NK-92 (cell line): ENCODE measurements around the gene CLASP1.
"Not testable (repeated sequence)": the region's sequence is repeated elsewhere in the genome, so short reads cannot be mapped to it uniquely, and the experiment has no call there.

Source experiments
- DNase-seq: peaks from one replicate; lab custom pipeline; 2025; ENCODE audit not compliant: unreplicated experiment; lab: John Stamatoyannopoulos, UW

The CLASP1 gene

GRCh38 chr2:121334581-121335293 lies 314.5 kb downstream of the CLASP1 start:
- DNase-seq, result peak; percentile 4

GRCh38 chr2:121333834-121334558 lies 315.3 kb downstream of the CLASP1 start:
- no peak for DNase-seq

DNA sequence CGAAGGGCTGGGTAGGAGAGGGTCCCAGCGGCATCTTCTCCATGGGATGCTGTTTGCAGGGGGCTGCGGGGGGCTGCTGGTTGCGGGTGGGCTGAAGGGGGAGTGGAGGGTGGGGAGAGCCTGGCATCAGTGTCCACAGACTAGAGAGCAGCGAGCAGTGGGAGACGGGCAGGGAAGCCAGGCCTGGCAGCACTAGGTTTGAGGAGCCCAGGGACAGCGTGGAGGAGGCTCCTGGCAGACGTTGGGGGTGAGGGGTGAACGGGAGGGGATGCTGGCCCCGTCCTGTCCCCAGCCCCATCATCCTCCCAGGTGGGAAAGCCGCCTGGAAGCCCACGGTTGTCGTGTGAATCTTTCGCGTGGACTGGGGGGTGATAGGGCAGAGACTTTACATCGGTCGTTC lies 316.0 kb downstream of the CLASP1 start:
- DNase-seq, result no peak

DNA sequence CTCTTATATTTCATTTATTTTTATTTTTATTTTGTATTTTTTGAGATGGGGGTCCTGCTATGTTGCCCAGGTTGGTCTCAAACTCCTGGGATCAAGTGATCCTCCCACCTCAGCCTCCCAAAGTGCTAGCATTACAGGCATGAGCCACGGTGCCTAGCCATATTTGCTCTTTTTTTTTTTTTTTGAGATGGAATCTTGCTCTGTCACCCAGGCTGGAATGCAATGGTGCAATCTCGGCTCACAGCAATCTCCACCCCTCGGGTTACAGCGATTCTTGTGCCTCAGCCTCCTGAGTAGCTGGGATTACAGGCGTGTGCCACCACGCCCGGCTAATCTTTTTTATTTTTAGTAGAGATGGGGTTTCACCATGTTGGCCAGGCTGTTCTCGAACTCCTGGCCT lies 317.9 kb downstream of the CLASP1 start:
- not testable (repeated sequence) for DNase-seq

GRCh38 chr2:121330921-121331320 lies 318.3 kb downstream of the CLASP1 start:
- no peak for DNase-seq

- no peak for DNase-seq
Observed at GRCh38 chr2:121329786-121330185, 319.5 kb downstream of the CLASP1 start.

GRCh38 chr2:121326628-121327027 lies 322.6 kb downstream of the CLASP1 start:
- DNase-seq, result no peak

GRCh38 chr2:121324601-121325000 lies 324.7 kb downstream of the CLASP1 start:
- no peak for DNase-seq

DNA sequence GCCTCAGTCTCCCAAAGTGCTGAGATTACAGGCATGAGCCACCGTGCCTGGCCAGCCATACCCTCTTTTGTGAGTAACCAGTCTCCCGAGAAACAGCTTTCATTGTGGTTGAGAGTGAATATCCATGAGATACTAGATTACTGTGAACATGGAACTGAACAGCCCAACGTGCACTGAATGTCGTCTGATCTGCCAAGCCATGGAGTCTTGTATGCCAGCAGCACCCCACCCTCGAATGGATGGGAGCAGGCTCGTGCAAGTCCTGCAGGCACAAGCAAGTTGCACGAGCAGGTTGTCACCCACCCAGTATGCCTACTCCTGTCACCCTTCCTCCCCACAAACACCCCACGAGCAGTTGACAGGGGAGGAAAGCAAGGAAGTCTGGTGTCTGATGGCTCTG lies 327.8 kb downstream of the CLASP1 start:
- no peak for DNase-seq

- DNase-seq, result no peak
Observed at GRCh38 chr2:121319941-121320340, 329.3 kb downstream of the CLASP1 start.

GRCh38 chr2:121316986-121317385 lies 332.3 kb downstream of the CLASP1 start:
- DNase-seq, result no peak

- not testable (repeated sequence) for DNase-seq
Observed at GRCh38 chr2:121313701-121314100, 335.6 kb downstream of the CLASP1 start.

- DNase-seq, result no peak
Observed at GRCh38 chr2:121309801-121310200, 339.5 kb downstream of the CLASP1 start.

DNA sequence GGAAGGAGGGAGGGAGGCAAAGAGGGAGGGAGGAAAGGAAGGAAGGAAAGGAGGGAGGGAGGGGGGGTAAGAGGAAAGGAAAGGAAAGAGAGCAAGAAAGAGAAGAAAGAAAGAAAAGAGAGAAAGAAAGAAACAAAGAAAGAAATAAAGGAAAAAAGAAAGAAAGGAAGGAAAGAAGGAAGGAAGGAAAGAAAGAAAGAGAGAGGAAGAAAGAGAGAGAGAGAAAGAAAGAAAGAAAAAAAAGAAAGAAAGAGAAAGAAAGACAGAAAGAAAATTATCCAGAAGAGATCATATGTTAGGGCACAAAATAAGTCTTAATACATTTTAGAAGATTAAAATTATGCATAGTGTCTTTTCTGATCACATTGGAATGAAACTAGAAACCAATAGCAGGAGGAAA lies 339.9 kb downstream of the CLASP1 start:
- DNase-seq, result no peak

DNA sequence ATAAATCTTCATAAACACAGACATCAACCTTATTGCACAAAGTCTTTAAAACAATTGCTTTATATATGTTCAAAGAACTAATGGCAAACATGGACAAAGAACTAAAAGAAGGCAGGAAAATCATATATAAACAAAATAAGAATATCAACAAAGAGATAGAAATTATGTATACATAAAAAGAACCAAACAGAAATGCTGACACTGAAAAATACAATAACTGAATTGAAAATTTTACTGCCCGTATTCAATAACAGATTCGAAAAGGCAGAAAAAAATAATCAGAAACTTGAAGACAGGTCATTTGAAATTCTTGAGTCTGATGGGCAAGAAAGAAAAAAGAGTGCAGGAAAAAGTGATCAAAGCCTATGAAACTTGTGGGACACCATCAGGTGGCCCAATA lies 342.2 kb downstream of the CLASP1 start:
- DNase-seq, result no peak

- no peak for DNase-seq
Observed at GRCh38 chr2:121304941-121305340, 344.3 kb downstream of the CLASP1 start.

- no peak for DNase-seq
Observed at GRCh38 chr2:121303531-121304263, 345.6 kb downstream of the CLASP1 start.

DNA sequence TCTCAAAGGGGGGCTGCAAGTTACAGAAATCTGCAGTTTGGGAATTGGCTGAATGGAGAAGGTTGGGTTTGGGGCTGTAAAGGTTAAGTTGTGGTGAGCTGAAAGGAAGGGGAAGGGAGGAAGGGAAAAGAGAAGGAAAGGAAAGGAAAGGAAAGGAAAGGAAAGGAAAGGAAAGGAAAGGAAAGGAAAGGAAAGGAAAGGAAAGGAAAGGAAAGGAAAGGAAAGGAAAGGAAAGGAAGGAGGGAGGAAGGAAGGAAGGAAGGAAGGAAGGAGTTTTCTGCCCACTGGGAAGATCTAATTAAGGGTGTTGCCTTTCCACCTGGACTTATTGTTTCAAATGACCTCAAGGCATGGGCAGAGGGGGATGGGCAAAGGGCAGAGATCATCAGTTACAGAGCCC lies 348.1 kb downstream of the CLASP1 start:
- DNase-seq, result not testable (repeated sequence)

DNA sequence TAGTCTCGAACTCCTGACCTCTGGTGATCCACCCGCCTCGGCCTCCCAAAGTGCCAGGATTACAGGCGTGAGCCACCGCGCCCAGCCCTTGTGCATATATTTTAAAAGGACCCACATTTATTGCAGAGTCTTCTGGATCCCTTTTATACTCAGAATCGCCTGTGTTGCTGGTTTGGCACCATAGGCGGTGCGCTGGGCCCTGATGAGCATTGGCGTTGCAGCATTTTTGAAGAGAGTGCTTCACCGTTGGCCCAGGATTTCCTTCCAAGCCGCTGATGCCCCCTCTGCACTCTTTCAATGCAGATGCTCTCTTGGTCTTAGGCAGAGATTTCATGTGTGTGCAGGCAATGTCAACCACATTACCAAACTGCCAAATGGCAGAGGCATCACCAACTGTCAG lies 350.8 kb downstream of the CLASP1 start:
- DNase-seq, result no peak

DNA sequence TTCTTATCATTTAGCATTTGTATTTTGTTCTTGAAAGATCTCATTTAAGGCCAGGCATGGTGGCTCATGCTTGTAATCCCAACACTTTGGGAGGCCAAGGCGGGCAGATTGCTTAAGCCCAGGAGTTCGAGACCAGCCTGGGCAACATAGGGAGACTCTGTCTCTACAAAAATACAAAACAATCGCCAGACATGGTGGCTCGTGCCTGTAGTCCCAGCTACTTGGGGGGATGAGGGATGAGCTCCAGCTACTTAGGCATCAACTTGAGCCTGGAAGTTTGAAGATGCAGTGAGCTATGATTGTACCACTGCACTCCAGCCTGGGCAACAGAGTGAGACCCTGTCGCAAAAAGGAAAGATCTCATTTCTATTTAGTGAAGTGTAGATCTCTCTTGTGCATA lies 351.4 kb downstream of the CLASP1 start:
- not testable (repeated sequence) for DNase-seq

DNA sequence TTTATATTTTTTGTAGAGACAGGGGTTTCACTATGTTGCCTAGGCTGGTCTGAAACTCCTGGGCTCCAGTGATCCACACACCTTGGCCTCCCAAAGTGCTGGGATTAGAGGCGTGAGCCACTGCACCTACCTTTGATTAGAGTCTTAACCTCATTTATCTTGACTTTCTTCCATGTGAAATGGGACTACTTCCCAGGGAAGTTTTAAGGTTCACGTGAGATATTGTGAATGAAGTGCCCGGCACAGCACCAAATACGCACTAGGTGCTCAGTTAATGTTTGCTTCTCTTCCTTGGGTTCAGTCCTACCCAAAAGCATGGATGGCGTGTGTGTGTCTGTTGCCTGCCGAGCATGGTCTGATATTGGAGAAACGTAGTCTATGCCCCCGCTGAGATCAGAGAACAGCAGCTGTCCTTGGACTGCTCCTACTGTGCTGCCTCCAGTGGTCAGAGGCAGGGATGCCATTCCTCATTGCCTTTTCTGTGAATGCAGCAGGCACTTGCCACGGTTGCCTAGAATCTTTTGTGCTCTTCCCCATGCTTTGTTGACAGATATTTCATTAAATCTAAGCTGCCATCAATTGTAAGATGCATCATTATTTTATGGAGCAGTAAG lies 351.9 kb downstream of the CLASP1 start:
- DNase-seq, result no peak
